GM12878 (cell line): Measurements from ENCODE around the gene TMEM97. TPM values are rescaled to one million over a fixed set of nuclear protein-coding genes. Genes with fewer than 3 reads are reported as not detected.

Experiments
- ATAC-seq: fragments of 200-7000 bp; cut with Tn5 transposase; 3 replicates; pipeline ENCODE4 v1.9.1; 2020; ENCODE audit warnings: mild to moderate bottlenecking, moderate library complexity
- BruUV-seq: library from RNA; stranded (reverse); fragments of 400-500 nt; replicated peaks from 2 replicates; lab custom pipeline; 2021; lab: Mats Ljungman, UMichigan
- CTCF ChIA-PET: fragments of 300-600 bp; sonication (Branson Sonifier 250); formaldehyde crosslinking; extraction: SDS; loops from one replicate; lab custom pipeline; 2021; ENCODE audit warnings: inconsistent platforms; lab: Yijun Ruan, JAX
- POLR2A ChIA-PET: fragments of 350-600 bp; formaldehyde crosslinking; extraction: SDS; loops from one replicate; lab custom pipeline; 2021; ENCODE audit warnings: inconsistent platforms; lab: Charles Lee
- RAD21 ChIA-PET: fragments of 300-600 bp; sonication (Branson Sonifier 250); formaldehyde crosslinking; loops from one replicate; lab custom pipeline; 2023; ENCODE audit warnings: antibody characterized with exemption; ENCODE audit not compliant: unreplicated experiment; lab: Charles Lee
- SMC1A ChIA-PET: fragments of 300-600 bp; sonication (Branson Sonifier 250); formaldehyde crosslinking; loops from one replicate; lab custom pipeline; 2023; ENCODE audit not compliant: unreplicated experiment, uncharacterized antibody; lab: Charles Lee
- DNase-seq: peaks from one replicate; pipeline ENCODE4 v3.0.0-alpha.2; 2011; ENCODE audit warnings: low read depth, low spot score
- FAIRE-seq: peaks from 3 replicates; lab custom pipeline; 2011; peaks lifted over from hg19 to GRCh38; lab: Jason Lieb, UNC
- H2AFZ ChIP-seq: 2 replicates; pipeline ENCODE4 v1.6.0; 2011; ENCODE audit warnings: low read depth, low read length, control low read depth; ENCODE audit not compliant: control insufficient read depth
- H3K27ac ChIP-seq: 2 replicates; pipeline ENCODE4 v1.5.1; 2011; ENCODE audit warnings: control low read depth; ENCODE audit not compliant: control insufficient read depth, insufficient read depth
- H3K27me3 ChIP-seq, 2 experiments: replicated peaks in 1 of 2; 2 replicates each; pipeline versions ENCODE4 v1.6.0 to v1.6.1; 2011; ENCODE audit warnings: low read length in 1 of 2; ENCODE audit not compliant: control insufficient read depth in 2 of 2, insufficient read depth in 2 of 2
- H3K36me3 ChIP-seq, 2 experiments: 2 replicates each; pipeline ENCODE4 v1.5.1; 2011; ENCODE audit warnings: low read length in 1 of 2; ENCODE audit not compliant: control insufficient read depth in 2 of 2, insufficient read depth in 2 of 2
- H3K4me1 ChIP-seq: 2 replicates; pipeline ENCODE4 v1.6.1; 2011; ENCODE audit warnings: mild to moderate bottlenecking, low read length, moderate library complexity, mixed read lengths; ENCODE audit not compliant: control insufficient read depth, insufficient read depth
- H3K4me2 ChIP-seq: 2 replicates; pipeline ENCODE4 v1.6.0; 2011; ENCODE audit warnings: control low read depth; ENCODE audit not compliant: control insufficient read depth, insufficient read depth
- H3K4me3 ChIP-seq: fragments of 200-600 bp; sonication (generic); 2 replicates; pipeline ENCODE4 v1.5.1; 2016
- H3K79me2 ChIP-seq: 2 replicates; pipeline ENCODE4 v1.6.0; 2011; ENCODE audit warnings: low read length; ENCODE audit not compliant: control insufficient read depth, insufficient read depth
- H3K9ac ChIP-seq: 2 replicates; pipeline ENCODE4 v1.8.0; 2011; ENCODE audit warnings: low read length, control low read depth, mixed read lengths; ENCODE audit not compliant: control insufficient read depth, insufficient read depth
- H3K9me3 ChIP-seq: replicated peaks from 3 replicates; pipeline ENCODE4 v1.5.1; 2011; ENCODE audit warnings: mild to moderate bottlenecking, low read length; ENCODE audit not compliant: control insufficient read depth, insufficient read depth
- H4K20me1 ChIP-seq: 2 replicates; pipeline ENCODE4 v1.6.0; 2011; ENCODE audit not compliant: control insufficient read depth, insufficient read depth
- BCL3 ChIP-seq: IDR thresholded peaks from 2 replicates; pipeline ENCODE4 v1.6.1; 2011; ENCODE audit warnings: borderline replicate concordance, low read depth, mild to moderate bottlenecking, moderate library complexity, low read length; ENCODE audit not compliant: insufficient read depth, poor library complexity, severe bottlenecking
- JUNB ChIP-seq: IDR thresholded peaks from 2 replicates; pipeline ENCODE4 v1.6.1; 2016; ENCODE audit warnings: antibody characterized with exemption, mild to moderate bottlenecking
- JUND ChIP-seq: IDR thresholded peaks from 2 replicates; pipeline ENCODE4 v1.6.1; 2012; ENCODE audit warnings: low read depth, mild to moderate bottlenecking, low read length, improper control_type of control experiment, moderate library complexity
- MAX ChIP-seq: IDR thresholded peaks from 2 replicates; pipeline ENCODE4 v1.6.1; 2012; ENCODE audit warnings: low read depth, low read length, improper control_type of control experiment
- POLR2A ChIP-seq: IDR thresholded peaks from 2 replicates; pipeline ENCODE4 v1.6.1; 2011; ENCODE audit warnings: low read depth, mild to moderate bottlenecking, low read length
- SMC3 ChIP-seq: IDR thresholded peaks from 2 replicates; pipeline ENCODE4 v1.6.1; 2011; ENCODE audit warnings: low read length, improper control_type of control experiment, borderline replicate concordance
- SUPT20H ChIP-seq: IDR thresholded peaks from 2 replicates; pipeline ENCODE4 v1.6.1; 2011; ENCODE audit warnings: low read depth, mild to moderate bottlenecking, low read length, moderate library complexity, borderline replicate concordance; ENCODE audit not compliant: control insufficient read depth
- WRNIP1 ChIP-seq: IDR thresholded peaks from 2 replicates; pipeline ENCODE4 v1.6.1; 2011; ENCODE audit warnings: low read depth, low read length, improper control_type of control experiment, borderline replicate concordance
- ZNF592 ChIP-seq: fragments of 450-650 bp; IDR thresholded peaks from 2 replicates; pipeline ENCODE4 v1.6.1; 2017; ENCODE audit warnings: mild to moderate bottlenecking, moderate library complexity
- ZSCAN29 ChIP-seq: fragments of 450-650 bp; IDR thresholded peaks from 2 replicates; pipeline ENCODE4 v1.6.1; 2017; ENCODE audit warnings: mild to moderate bottlenecking, moderate library complexity
- WGBS: methylation state at CpG from one replicate; pipeline ENCODE4 v1.1.6; 2016; ENCODE audit warnings: low lambda C conversion rate; ENCODE audit not compliant: insufficient replicate concordance, insufficient coverage; ENCODE audit errors: missing lambda C conversion rate; 5-methylcytosine and 5-hydroxymethylcytosine counted together
- in situ Hi-C: fragments of 300-500 bp; cut with MboI; formaldehyde crosslinking; loops from 9 replicates; pipeline ENCODE4 v1.14.3; 2018; ENCODE audit warnings: mixed read lengths
- intact Hi-C: fragments of 100-400 bp; cut with micrococcal nuclease; formaldehyde crosslinking; loops from one replicate; pipeline ENCODE4 v1.14.2; 2022; ENCODE audit not compliant: unreplicated experiment
- polyA plus RNA-seq, 11 experiments: library from polyadenylated mRNA; depleted of rRNA in 4 of 11; unstranded in 6 of 11; stranded (reverse) in 5 of 11; fragments of >200 nt; fragmentation: Nextera tagmentation in 4 of 11; fragmentation: Illumina TruSeq in 1 of 11; extraction: Ambion mirVana in 4 of 11; extraction: Trizol in 1 of 11; gene quantifications; 1 replicate in 1 of 11; 2 replicates in 10 of 11; pipeline versions ENCODE4 v1.2.1 to v1.2.3, GENCODE V29; 2011 to 2016; ENCODE audit warnings: inconsistent platforms in 2 of 11, missing spikeins in 2 of 11, low read depth in 1 of 11
- total RNA-seq, 4 experiments: library from RNA; depleted of rRNA in 3 of 4; stranded (reverse); fragments of >200 nt in 3 of 4; fragmentation: Illumina TruSeq in 1 of 4; extraction: Trizol in 1 of 4; gene quantifications; 2 replicates each; pipeline versions ENCODE4 v1.2.1 to v1.2.3, GENCODE V29; 2013 to 2021

TMEM97 gene
- total and polyA plus RNA-seq, 10 of the 15 experiments (the other 5 are each of a cell fraction or from before 2014, with no cell fraction given) = 58.0 to 134 (median 86.0) TPM

- no peak overlapping the region for H3K4me2 ChIP-seq
- no peaks in the 10 kb centered on the region for H4K20me1 ChIP-seq
- BruUV-seq = no TSS peak
- peaks cover 3% of the 10 kb centered on the region; the same call in 1 of the 2 replicates for H3K4me1 ChIP-seq
- no peaks in the 10 kb centered on the region; a peak in 1 of 4 replicates for H3K36me3 ChIP-seq
- no peak overlapping the region for H3K9ac ChIP-seq
- ChIA-PET CTCF (no interaction called here), RAD21 (no interaction called here), SMC1A (interaction anchor here (0.9 kb wide), 1 partner anchor 10 kb away, joined by 4 read pairs; the partner anchor contains the start of gene POLDIP2), POLR2A (interaction anchor here (0.6 kb wide), 1 partner anchor 119 kb away, joined by 7 read pairs; no protein-coding TSS in a partner anchor)
- no peaks in the 10 kb centered on the region for H3K27me3 ChIP-seq
- intact Hi-C loops (no loop called here), in situ Hi-C loops (no loop called here)
- no peak for ATAC-seq
- 86% methylated on average over 20 of the region's 21 CpGs for WGBS
- peaks cover 1% of the 10 kb centered on the region; the same call in 1 of the 2 replicates for H3K79me2 ChIP-seq
- DNase-seq = no peak
- H3K9me3 ChIP-seq = no peaks in the 10 kb centered on the region
- H3K4me3 ChIP-seq = no peak overlapping the region
- H3K27ac ChIP-seq = no peak overlapping the region
- H2AFZ ChIP-seq = no peak overlapping the region
- TF ChIP-seq SUPT20H (no peak), ZSCAN29 (no peak), BCL3 (peak; percentile 4)
- no peak for FAIRE-seq
These were observed 48.8 kb downstream of the TMEM97 start for GRCh38 chr17:28367641-28368305.

GRCh38 chr17:28368306-28368831, 49.4 kb downstream of the TMEM97 start:
- Histone ChIP-seq H3K9ac (no peak overlapping the region), H3K27ac (no peak overlapping the region), H4K20me1 (peaks cover 3% of the 10 kb centered on the region; the same call in 1 of the 2 replicates), H3K4me1 (peaks cover 7% of the 10 kb centered on the region), H3K36me3 (no peaks in the 10 kb centered on the region; a peak in 1 of 4 replicates), H2AFZ (no peak overlapping the region), H3K27me3 (no peaks in the 10 kb centered on the region), H3K9me3 (no peaks in the 10 kb centered on the region), H3K4me2 (no peak overlapping the region), H3K79me2 (peaks cover 2% of the 10 kb centered on the region; the same call in 1 of the 2 replicates), H3K4me3 (no peak overlapping the region)
- DNase-seq (no peak), ATAC-seq (no peak), FAIRE-seq (no peak)
- no TSS peak for BruUV-seq
- SMC1A ChIA-PET = interaction anchor here (0.9 kb wide), 1 partner anchor 10 kb away, joined by 4 read pairs; the partner anchor contains the start of gene POLDIP2
- RAD21 ChIA-PET = no interaction called here
- intact Hi-C loops (no loop called here), in situ Hi-C loops (no loop called here)
- CTCF ChIA-PET = no interaction called here
- POLR2A ChIA-PET = interaction anchor here (2.1 kb wide), 1 partner anchor 11 kb away, joined by 8 read pairs; the partner anchor contains the start of gene POLDIP2
- TF ChIP-seq ZNF592 (no peak), SMC3 (no peak), POLR2A (no peak), JUND (no peak), WRNIP1 (no peak), JUNB (no peak), MAX (no peak)
- WGBS = 56% methylated on average over 5 of the region's 5 CpGs
